Thymus (tissue), 11 donors: ENCODE measurements around the gene CD164L2. TPM values are rescaled to one million over a fixed set of nuclear protein-coding genes. Genes with fewer than 3 reads are reported as not detected.

Source experiments
- DNase-seq, 9 donors: peaks; one replicate each; pipeline ENCODE4 v3.0.0-alpha.2; 2013; ENCODE audit warnings: low spot score in 9 of 9, low read depth in 6 of 9, missing footprints in 1 of 9
- H3K27ac ChIP-seq, 2 donors: one replicate each; pipeline ENCODE4 v1.5.1; 2013; ENCODE audit warnings: control low read depth in 1 of 2, low read depth in 1 of 2, low read length in 1 of 2, mild to moderate bottlenecking in 1 of 2, moderate library complexity in 1 of 2
- H3K27me3 ChIP-seq, 2 donors: one replicate each; pipeline ENCODE4 v1.5.1; 2013; ENCODE audit warnings: low read length in 1 of 2; ENCODE audit not compliant: control insufficient read depth in 2 of 2, insufficient read depth in 1 of 2
- H3K36me3 ChIP-seq, 2 donors: one replicate each; pipeline ENCODE4 v1.5.1; 2013; ENCODE audit warnings: low read length in 1 of 2, mild to moderate bottlenecking in 1 of 2, moderate library complexity in 1 of 2; ENCODE audit not compliant: control insufficient read depth in 2 of 2, insufficient read depth in 2 of 2
- H3K4me1 ChIP-seq, 2 donors: one replicate each; pipeline ENCODE4 v1.5.1; 2013; ENCODE audit warnings: low read length in 2 of 2; ENCODE audit not compliant: control insufficient read depth in 2 of 2, insufficient read depth in 2 of 2
- H3K4me3 ChIP-seq, 2 donors: one replicate each; pipeline ENCODE4 v1.5.1; 2013; ENCODE audit warnings: low read length in 2 of 2, control low read depth in 1 of 2, mild to moderate bottlenecking in 1 of 2
- H3K9me3 ChIP-seq, 2 donors: one replicate each; pipeline ENCODE4 v1.5.1; 2013; ENCODE audit warnings: low read length in 1 of 2, mild to moderate bottlenecking in 1 of 2; ENCODE audit not compliant: control insufficient read depth in 2 of 2, insufficient read depth in 1 of 2
- WGBS: extraction: QIAGEN DNeasy Blood & Tissue Kit; methylation state at CpG from one replicate; pipeline ENCODE4 v1.1.7; 2013; 5-methylcytosine and 5-hydroxymethylcytosine counted together
- polyA plus RNA-seq: library from polyadenylated mRNA; stranded (reverse); fragments of 200-250 nt; gene quantifications from one replicate; pipeline ENCODE4 v1.2.3, GENCODE V29; 2013
- total RNA-seq: library from RNA; stranded (reverse); fragments of 120-200 nt; gene quantifications from one replicate; pipeline ENCODE4 v1.2.4, GENCODE V29; 2013
- donor health status: healthy.

CD164L2 gene
- total and polyA plus RNA-seq, 2 donors: 0.05 to 2.4 TPM

DNA sequence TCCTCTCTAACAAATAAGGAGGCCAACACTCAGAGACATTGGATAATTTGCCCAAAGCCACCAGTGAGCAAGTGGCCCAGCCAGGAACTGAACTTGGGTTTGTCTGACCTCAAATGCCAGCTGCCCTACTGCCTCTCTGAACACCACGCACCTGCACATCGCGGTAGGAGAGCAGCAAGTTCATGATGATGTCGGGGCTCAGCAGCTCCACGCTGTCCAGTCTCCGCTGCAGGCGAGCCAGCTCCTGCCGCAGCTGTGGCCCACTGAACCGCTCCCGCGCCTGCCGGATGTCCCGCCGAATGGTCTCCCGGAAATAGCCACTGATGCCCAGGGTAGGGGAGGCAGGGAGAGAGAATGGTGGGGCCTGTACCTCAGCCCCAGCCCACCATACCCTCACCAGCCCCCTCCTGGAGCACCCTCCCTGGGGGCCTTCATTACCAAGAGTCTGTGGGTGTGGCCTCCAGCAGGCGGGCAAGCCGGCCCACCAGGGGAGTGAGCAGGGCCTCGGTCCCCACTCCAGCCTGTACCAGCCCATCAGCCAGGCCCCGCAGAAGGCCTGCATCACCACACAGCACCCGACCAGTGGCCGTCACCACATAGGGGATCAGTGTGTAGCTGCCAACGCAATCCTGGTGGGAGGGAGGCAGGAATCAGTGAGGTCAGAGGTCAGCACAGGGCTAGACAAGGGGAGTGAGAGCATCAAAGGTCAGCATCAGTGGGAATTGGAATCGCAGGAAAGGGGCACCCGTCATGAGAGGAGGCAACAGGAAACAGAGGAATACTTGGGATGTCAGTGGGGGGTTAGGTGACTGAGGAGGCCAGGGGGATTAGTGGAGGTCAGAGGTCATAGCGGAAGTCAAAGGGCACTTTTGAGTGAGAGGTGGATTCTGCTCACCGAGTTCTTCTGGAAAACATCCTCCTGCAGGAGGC is 19.1 kb downstream of the CD164L2 start:
- H3K27ac ChIP-seq: no peak overlapping the region

DNA sequence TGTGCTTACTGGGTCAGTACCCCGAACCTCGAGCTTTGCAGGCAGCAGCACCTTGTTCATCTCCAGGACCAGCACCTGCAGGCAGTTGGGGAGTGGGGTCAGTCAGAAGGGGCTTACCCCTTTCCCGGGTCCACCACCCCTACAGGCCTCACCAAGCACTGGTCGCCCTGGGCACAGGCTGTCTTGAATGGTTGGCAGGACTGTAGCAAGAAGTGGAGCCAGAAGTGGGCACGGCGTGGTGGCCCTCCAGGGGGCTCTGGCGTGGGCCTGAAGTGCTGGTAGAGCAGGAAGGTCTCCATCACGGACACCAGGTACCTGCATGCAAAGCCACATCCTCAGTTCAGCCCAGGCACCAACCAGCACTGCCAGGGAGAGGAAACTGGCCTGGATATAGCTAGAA is 21.6 kb downstream of the CD164L2 start:
- WGBS: 97% methylated on average over 8 of the region's 8 CpGs
- DNase-seq: no peak
- Histone ChIP-seq H3K27me3 (peaks cover 2 to 62% of the 10 kb centered on the region in 2 donors), H3K36me3 (no peaks in the 10 kb centered on the region), H3K27ac (no peak overlapping the region), H3K4me1 (peaks cover 15 to 56% of the 10 kb centered on the region in 2 donors), H3K9me3 (peaks cover 0 to 6% of the 10 kb centered on the region in 2 donors), H3K4me3 (no peak overlapping the region)

More for the DNA sequence above, 19.1 kb downstream of the CD164L2 start:
- H3K4me3 ChIP-seq: no peak overlapping the region
- peaks cover 12 to 54% of the 10 kb centered on the region in 2 donors for H3K4me1 ChIP-seq
- DNase-seq: no peak
- peaks cover 0 to 10% of the 10 kb centered on the region in 2 donors for H3K9me3 ChIP-seq
- H3K27me3 ChIP-seq: peaks cover 2 to 56% of the 10 kb centered on the region in 2 donors
- no peaks in the 10 kb centered on the region for H3K36me3 ChIP-seq
- whole genome bisulfite sequencing: 96% methylated on average over 26 of the region's 26 CpGs

DNA sequence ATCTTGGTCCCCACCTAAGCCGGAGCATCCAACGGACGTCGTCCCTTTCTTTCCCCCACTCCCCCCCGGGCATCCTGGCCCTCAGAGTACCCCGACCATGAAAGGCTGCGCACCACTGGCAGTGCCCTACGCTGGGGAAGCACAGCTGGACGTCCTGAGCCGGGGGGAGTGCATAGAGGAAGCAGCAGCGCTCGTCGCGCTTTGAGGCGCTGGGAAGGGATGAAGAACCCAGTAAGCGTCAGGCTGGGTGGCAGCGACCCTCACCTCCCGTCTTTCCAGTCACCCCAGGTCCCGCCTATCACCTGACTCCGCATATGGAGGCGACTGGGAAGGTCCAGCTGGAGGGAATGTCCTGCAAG is 22.1 kb downstream of the CD164L2 start:
- H3K4me1 ChIP-seq: peaks cover 12 to 59% of the 10 kb centered on the region in 2 donors
- peak overlapping the region in 1 of 2 donors; percentile 33 for H3K4me3 ChIP-seq
- no peak for DNase-seq

DNA sequence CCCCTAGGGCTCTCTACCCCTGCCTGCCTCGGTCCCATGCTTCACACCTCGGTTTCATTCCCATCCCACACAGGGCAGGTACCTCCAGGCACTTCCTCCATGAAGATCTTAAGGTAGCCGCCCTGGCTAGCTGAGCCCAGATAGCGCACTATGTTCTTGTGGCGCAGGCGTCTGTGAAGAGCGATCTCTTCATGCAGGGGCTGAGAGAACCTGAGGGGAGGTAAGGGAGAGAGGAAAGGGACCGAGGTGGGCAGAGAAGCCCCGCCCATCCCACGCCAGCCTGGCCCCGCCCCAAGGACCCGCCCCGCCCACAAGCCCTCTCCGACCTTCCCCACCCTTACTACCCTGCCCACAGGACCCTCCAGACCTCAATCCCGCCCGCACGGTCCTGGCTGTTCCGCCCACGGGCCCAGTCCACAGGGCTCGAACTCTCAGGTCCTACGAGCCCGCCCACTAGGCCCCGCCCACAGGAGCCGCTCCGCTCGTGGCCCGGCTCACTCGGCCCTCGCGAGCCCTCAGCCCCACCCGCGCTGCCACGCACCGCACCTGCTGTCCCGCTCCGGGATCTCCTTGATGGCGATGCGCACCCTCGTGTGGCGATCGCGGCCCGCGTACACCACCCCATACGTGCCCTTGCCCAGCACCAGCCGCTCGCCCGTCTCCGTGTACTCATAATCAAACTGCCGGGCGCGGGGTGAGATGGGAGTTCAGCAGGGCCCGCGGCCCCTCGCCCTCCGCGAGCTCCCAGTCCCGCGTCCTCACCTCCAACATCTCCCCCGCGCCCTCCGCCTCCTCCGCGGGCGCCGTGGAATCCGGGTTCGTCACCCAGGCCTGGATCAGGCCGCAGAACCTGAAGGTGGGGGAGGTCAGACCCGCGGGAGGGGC is 22.7 kb downstream of the CD164L2 start:
- DNase-seq: peak in 2 of 9 donors; percentile 28 to 48
- H3K27me3 ChIP-seq: peaks cover 2 to 52% of the 10 kb centered on the region in 2 donors
- H3K4me1 ChIP-seq: peaks cover 12 to 53% of the 10 kb centered on the region in 2 donors
- peak overlapping the region; percentile 33 to 34 for H3K4me3 ChIP-seq
- H3K9me3 ChIP-seq: peaks cover 0 to 6% of the 10 kb centered on the region in 2 donors
- WGBS: 20% methylated on average over 71 of the region's 71 CpGs
- no peaks in the 10 kb centered on the region for H3K36me3 ChIP-seq
- H3K27ac ChIP-seq: no peak overlapping the region

More for the DNA sequence above, 22.1 kb downstream of the CD164L2 start:
- H3K27ac ChIP-seq: no peak overlapping the region
- peaks cover 2 to 58% of the 10 kb centered on the region in 2 donors for H3K27me3 ChIP-seq
- no peaks in the 10 kb centered on the region for H3K36me3 ChIP-seq
- H3K9me3 ChIP-seq: peaks cover 0 to 6% of the 10 kb centered on the region in 2 donors
- WGBS: 85% methylated on average over 21 of the region's 21 CpGs

DNA sequence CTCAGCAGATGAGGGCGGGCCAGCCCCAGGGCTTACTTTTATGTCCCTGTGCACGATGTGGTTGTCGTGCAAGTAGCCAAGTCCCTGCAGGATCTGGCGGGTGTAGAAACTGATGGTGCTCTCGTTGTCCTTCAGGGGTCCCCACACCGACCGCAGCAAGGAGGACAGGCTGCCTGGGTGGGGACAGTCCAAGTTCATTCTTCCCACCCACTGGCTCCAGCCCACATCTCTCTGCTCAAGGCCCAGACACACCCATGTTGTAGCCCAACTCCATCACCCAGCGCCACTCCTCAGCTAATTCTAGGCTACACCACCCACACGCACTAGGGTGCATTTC is 23.3 kb downstream of the CD164L2 start:
- peaks cover 0 to 6% of the 10 kb centered on the region in 2 donors for H3K9me3 ChIP-seq
- H3K27me3 ChIP-seq: peaks cover 2 to 48% of the 10 kb centered on the region in 2 donors
- no peak overlapping the region for H3K27ac ChIP-seq
- H3K4me1 ChIP-seq: peaks cover 12 to 47% of the 10 kb centered on the region in 2 donors
- DNase-seq: no peak
- no peak overlapping the region for H3K4me3 ChIP-seq
- no peaks in the 10 kb centered on the region for H3K36me3 ChIP-seq
- WGBS: 62% methylated on average over 9 of the region's 9 CpGs

DNA sequence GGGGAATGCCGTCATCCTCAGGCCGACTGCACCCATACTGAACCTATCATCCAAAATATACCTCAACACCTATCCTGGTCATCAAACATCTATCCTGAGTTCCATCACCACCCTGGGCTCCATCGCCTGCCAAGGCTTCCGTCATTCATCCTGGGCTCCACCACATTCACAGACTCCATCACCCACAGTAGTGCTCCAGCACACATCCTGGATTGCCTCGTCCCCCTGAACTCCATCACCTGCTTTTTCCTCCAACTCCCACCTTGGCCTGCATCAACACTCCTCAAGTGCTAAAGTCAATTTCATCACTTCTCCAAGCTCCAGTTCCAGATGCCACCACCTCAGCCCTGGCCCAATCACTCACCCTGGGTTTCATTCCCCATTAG is 24.2 kb downstream of the CD164L2 start:
- Histone ChIP-seq H3K27me3 (peaks cover 2 to 45% of the 10 kb centered on the region in 2 donors), H3K27ac (no peak overlapping the region), H3K4me3 (no peak overlapping the region), H3K36me3 (peaks cover 0 to under 1% of the 10 kb centered on the region in 2 donors), H3K4me1 (peaks cover 12 to 40% of the 10 kb centered on the region in 2 donors), H3K9me3 (peaks cover 0 to 3% of the 10 kb centered on the region in 2 donors)
- DNase-seq: no peak
- WGBS: 98% methylated on average over 5 of the region's 5 CpGs

DNA sequence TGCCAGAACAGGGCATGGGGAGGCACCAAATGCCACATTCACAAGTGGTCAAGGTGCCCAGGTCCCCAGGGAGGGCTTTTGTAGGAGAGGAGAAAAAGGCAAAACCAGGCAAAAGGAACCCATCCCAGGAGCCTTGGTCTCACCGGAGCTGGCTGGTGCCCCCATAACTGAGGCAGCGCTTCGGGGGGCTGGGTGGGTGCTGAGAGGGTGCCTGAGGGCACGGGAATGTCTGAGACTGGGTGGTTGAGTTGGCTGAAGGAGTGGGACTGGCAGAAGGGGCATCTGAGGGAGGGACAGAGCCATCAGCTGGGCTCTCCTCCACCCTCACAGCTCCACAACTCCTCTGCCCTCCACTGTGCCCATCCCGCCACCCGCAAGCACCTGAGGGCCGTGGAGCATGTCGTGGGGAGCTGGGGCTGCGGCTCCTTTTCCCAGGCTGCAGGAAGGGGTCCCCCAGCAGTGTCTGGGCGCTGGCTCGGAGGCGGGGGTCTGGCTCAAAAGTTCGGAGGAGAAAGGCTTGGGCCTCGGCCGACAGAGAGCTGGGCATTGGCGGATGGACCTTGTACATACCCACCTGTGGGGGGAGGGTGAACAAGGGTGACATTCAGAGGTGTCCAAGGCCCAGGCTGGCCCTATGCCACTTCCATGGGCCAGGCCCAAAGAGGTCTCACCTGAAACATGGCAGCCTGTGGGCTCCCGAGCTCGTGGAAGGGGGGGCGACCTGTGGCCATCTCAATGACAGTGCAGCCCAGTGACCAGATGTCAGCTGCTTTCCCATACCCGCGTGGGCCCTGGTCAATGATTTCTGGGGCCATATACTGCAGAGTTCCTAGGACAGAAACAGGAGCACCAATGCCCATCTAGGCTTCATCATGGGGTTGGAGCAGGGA is 24.9 kb downstream of the CD164L2 start:
- H3K9me3 ChIP-seq: peaks cover 0 to 3% of the 10 kb centered on the region in 2 donors
- 97% methylated on average over 21 of the region's 21 CpGs for WGBS
- peaks cover 2 to 45% of the 10 kb centered on the region in 2 donors for H3K27me3 ChIP-seq
- peaks cover 0 to 6% of the 10 kb centered on the region in 2 donors for H3K36me3 ChIP-seq
- H3K4me3 ChIP-seq: no peak overlapping the region
- H3K4me1 ChIP-seq: peaks cover 12 to 40% of the 10 kb centered on the region in 2 donors
- no peak overlapping the region for H3K27ac ChIP-seq
- DNase-seq: no peak

DNA sequence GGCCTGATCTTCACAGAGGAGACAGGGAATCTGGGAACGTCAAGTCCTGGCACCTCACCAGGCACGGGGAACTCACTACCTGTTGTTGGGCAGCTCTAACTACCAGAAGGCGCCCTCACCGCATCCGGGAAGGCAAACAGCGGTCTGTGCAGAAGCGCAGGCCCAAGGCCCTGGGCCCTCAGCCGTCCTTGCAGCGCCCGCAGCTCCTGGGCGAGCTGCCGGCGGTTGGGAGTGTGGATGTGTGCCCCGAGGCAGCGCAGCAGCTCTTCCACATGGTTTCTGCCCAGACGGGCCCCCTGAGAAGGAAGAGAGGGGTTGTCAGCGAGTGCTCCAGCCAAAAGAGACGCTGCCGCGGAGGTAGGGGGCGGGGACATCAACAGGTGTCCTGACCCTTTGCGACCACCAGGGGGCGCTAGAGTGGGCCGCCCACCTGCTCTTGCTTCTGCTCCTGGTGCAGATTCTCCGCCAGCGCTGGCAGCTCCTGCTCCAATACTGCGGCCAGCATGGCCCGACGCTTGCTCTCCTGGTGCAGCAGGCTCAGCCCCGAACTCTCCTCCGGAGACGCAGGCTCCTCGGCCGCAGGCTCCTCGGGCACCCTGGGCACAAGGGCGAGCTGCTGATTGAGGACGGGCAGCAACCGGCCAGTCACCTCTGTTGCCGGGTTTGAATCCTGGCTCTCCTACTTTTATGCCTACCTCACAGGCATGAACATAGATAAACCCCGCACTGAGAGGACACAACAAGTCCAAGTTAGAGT is 25.7 kb downstream of the CD164L2 start:
- Histone ChIP-seq H3K27ac (peak overlapping the region; percentile 57 to 82), H3K36me3 (peaks cover 0 to 9% of the 10 kb centered on the region in 2 donors), H3K9me3 (peaks cover 0 to 3% of the 10 kb centered on the region in 2 donors), H3K4me1 (peaks cover 12 to 40% of the 10 kb centered on the region in 2 donors), H3K4me3 (peak overlapping the region; percentile 46 to 53), H3K27me3 (peaks cover 2 to 45% of the 10 kb centered on the region in 2 donors)
- DNase-seq: peak in 7 of 9 donors; percentile 71 to 89 (median 82)
- WGBS: 21% methylated on average over 40 of the region's 40 CpGs
